Central memory CD4-positive, alpha-beta T cell (primary cell): ENCODE results near the gene SARDH.
A peak's percentile ranks its signal among the peaks of the same experiment; 100 is the strongest.

Experiments
- DNase-seq: peaks from one replicate; pipeline ENCODE4 v3.0.0; 2022

Gene SARDH

DNA sequence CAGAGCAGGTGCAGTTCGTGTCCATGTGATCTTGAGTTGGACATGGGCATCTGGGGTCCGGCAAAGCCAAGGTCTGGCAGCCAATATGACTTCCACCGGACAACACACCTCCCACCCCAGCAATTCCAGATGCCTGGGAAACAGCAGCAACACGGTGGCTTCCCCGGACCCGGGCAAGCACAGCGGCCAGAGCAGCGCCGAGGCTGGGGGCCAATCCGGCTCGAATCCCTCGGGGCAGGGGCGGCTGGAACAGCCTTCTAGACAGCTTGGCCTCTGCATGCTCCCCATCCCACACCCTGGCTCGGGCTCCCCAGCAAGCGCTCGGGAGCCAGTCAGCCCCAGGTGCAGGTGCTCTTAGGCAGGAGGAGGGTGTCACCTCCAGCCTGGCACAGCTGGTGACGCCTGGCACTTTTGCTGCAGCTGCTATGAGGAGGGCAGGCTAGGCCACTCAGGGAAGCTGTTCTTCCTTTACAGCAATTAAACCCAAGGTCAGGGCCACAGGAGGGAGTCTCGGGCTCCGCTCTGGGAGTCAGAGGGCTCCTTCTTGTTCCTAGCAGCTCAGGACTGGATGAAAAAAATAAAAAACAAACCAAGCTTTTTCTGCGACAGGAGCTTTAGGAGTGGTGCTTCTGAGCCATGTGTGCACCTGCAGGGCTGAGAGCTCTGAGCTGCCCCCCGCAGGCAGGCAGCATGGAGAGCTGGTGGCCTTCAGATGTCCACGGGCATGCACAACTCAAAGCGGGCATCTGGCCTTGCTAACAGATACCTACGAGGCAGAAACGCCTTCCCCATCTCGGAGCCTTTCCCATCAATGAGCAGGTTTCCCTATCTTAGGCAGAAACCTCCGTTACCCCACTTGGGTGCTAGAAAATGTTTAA lies 73.7 kb downstream of the SARDH start:
- no peak for DNase-seq

DNA sequence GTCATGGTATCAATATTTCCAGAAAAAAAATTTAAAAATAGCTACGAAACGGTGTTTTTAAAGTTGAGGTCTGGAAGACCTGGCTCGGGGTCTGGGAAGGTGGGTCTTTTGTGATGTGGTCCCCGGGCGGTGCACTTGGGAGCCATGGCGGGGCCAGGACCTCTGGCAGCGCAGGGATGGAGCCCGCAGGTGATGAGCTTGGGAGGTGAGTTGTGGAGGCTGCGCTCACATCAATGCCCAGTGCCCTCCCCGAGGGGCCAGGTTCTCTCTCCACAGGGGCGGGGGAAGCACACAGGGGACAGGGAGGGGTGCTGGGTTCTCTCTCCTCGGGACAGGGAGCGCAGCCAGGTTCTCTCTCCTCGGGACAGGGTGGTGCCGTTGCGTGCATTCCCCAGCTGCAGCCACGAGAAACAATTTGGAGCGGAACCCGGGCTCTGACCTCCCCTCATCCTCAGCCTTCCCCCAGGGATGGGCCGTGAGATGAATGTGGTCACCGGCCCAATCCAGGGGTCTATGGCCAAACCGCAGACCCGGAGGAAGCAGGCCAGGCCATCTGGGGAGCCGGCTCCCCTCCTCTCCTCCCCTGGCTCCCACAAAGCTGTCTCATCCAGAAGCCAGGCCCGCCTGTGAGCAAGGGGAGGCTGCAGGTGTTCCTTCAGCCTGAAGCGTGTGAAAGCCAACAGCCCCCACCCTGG lies 76.2 kb downstream of the SARDH start:
- no peak for DNase-seq

DNA sequence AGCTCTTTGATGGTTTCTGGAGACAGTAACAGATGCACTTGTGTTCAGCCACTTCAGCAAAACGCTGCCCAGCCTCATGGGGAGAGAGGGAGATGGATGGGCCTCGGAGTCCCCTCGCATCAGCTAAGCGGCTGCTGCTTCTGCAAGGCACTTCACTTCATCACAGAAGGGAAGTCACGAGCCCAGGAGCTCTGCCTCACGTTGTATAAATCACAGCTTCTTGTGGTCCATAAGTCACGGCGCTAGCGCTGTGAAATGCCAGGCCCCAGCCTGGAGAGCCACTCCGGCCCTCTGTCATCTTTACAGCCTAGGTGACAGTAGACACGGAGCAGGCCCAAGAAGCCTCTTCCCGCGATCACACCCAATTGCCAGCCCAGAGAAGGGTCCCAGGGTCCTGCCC lies 78.6 kb downstream of the SARDH start:
- no peak for DNase-seq

DNA sequence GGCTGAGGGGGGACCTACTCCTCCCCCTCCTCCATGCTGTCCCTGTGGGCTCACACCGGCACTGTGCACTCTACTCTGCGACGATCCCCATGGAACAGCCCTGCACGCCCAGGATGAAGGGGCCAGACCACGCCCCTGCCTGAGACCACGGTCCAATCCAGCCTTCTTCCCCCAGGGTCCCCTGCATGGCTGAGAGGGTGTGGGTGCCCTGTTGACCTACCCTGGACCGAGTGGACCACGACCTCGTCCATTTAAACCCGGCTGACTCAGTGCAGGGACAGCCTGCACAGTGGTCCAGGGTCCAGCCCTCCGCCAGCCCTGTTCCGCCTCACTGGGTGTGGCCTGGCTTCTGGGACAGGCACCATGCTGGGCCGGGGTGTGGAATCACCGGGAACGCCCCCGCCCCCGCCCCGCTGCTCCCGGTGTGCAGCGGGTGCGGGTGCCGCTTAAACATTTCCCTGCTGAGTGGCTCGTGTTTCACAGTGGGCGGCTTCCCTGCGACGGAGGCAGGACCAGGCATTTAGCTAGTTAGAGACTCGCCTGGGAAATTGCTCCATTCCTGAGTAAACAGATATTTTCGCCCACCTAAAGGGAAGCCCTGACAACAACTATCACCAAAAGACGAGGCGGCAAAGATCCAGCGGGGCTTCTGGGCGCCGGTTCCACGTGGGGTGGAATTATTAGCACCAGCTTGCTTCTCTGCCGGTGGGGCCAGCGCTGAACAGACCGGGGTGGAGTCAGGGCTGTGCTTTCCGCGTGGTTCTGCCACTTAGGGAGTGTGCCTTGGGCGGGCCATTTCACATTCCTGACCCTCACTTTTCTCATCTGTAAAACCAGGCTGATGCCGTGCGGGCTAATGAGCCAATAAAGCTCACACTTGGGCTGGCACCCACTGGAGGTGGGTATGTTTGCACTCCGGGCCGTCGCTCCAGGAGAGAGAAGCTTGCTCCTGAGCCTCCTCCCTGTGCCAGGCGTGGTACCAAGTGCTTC lies 79.4 kb downstream of the SARDH start:
- DNase-seq, result no peak

DNA sequence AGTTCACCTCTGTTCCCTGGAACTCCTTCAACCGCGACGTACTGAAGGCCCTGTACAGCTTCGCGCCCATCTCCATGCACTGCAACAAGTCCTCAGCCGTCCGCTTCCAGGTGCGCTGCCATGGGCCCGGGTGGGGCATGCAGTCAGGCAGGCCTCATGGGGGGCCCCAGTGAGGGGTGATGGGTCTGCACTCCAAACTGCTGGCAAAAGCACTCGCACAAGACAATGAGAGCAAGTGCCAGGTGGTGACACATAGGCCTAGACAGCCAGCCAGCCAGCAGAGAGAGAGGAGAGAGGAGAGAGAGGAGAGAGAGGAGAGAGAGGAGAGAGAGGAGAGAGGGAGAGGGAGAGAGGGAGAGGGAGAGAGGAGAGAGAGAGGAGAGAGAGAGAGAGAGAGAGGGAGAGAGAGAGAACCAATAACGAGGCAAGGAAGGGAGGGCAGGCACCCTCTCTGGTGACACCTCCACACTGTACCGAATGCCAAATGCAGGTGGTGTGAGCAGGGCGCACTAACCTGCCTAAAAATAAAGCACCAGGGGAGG lies 81.0 kb downstream of the SARDH start:
- no peak for DNase-seq

DNA sequence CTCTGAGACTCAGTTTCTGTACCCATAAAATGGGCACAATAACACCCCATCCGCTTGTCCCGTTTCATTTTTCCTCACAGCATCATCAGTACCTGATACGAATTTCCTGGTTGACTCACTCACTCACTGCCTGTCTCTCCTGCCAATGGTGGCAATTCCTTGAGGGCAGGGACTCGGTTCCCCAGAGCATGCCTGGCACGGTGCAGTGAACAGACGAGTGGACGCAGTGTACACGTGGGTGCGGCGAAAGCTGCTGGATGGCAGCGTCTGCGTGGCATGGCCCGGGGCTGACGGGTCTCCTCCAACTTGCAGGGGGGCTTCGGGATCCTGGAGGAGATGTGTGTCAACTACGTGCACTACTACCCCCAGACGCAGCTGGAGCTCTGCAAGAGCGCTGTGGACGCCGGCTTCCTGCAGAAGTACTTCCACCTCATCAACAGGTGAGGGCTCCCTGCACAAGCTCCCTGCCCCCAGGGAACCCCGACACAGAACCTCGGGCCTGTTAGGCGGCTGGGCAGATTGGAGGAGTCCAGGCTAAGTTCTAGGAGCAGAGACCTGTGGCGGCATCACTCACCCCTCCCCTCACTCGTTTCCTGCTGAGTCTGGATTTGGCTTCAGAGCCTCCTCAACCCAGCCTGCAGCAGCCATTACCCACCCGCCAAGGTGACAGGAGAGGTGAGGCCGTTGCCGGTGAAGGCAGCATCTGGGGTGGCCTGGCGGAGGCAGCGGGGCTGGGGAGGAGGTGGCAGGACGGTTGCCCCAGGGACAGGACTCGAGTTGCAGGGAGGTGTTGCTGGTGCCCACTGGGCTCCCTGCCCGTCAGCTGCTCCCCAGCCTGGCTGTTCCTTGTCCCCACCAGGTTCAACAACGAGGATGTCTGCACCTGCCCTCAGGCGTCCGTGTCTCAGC lies 81.7 kb downstream of the SARDH start:
- peak; percentile 29 for DNase-seq

DNA sequence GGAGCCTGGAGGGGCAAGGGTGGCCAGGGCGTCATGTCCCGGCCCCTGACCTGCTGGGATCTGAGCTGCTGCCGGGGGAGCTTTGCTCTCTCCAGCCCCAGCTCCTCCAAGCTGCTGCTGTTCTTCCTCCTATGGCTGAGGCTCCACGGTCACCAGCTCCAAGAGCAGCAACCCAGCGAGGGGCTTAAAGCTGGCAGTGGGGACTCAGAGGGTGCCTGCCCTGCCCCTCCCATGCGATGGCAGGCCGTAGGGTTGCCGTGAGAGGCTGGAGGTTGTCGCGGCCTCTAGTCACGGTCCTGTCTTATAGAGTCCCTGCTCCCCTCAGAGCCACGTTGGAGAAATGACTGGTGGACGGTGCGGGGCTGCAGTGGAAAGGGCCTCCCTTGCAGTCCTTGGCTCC lies 82.5 kb downstream of the SARDH start:
- DNase-seq, result no peak

DNA sequence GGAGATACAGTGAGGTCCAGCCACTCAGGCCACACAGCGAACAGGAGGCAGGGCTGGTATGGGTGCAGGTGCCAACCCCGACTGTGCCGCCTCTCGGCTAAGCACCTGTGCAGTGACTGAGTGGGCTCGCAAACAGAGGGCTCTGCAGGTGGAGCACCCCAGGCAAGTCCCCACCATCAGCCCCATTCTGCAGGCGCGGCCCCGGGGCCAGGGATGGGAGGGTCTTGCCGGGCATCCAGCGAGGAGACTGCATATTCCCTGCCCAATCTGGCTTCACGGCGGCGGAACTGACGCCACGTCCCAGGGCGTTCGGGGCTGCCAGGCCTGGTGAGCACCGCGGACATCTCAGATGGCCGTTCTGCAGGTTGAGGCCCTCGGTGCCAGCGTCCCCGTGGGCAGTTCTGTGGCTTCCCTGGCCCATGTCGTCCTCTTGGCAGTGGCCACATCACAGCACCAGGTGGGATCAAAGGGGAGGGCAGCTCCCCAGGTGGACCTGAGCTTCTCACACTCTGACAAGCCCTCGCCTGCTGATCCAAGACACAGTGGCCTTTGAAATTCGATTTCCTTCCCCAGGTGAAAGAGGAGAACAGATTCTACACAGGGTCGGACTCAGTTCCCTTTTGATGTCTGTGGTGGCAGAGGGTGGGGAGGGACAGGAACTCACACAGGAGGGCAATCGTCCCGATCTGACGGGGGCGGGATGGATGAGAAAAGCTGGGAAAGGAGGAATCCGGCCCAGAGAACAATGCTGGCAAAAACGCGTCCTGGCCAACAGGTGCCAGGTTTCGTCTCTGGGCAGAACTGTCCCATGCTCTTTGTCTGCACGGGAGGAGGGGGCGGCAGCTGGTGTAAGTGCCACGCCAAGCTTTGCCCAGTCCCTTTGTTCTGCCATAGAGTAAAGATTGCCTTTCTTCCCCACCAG lies 83.2 kb downstream of the SARDH start:
- DNase-seq, result no peak

DNA sequence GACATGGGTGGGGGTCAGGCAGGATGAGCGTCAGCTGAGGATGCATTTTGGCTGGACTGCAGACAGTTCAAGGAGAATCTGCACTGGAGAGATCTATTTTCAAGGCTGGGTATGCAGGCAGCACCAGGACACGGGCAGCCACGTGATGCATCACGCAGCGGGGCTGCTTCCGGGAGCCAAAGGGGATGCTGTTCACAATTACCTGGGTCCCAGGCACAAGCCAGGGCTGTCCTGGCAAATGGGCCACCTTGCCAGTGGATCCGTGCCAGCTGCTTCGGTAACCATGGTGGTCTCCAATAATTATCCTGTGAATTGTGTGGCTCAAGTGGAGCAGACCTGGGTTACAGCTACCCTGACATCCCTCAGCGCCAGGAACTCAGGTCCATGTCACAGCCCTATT lies 84.5 kb downstream of the SARDH start:
- DNase-seq, result no peak

DNA sequence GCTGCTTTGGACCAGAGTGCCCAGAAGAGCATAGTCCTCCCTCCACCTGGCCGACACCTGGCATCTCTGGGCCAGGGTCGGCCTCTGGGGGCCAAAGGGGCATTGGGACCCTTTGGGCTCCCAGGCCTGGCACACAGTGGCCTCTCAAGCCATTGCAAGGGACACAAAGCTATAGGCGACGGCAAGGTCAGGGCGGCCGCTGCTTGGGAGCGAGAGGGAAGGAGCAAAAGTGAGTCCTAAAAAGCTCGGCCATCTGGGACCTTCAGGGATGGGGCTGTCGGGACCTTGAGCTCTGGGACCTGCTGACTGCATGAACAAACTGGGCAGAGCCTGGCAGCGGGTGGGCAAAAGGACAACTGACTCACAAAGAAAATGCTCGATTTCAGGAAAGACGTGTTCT lies 88.1 kb downstream of the SARDH start:
- DNase-seq, result no peak

DNA sequence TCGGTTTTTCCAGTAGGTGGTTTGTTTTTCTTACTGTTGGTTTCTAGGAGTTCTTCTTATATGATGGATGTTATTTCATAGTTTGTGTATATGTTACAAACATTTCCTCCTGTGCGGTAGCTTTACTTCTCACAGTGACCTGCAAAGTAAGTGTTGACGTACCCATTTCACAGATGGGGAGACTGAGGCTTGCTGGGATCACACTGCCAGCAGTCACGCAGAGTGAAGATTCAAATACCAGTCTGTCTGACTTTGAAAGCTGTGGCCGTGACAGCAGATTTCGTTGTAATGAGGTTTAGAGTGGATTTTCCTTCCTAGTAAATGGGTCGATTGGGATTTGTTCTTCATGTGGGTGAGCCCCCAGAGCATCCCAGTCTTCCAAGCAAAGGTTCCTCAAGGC lies 89.0 kb downstream of the SARDH start:
- no peak for DNase-seq

DNA sequence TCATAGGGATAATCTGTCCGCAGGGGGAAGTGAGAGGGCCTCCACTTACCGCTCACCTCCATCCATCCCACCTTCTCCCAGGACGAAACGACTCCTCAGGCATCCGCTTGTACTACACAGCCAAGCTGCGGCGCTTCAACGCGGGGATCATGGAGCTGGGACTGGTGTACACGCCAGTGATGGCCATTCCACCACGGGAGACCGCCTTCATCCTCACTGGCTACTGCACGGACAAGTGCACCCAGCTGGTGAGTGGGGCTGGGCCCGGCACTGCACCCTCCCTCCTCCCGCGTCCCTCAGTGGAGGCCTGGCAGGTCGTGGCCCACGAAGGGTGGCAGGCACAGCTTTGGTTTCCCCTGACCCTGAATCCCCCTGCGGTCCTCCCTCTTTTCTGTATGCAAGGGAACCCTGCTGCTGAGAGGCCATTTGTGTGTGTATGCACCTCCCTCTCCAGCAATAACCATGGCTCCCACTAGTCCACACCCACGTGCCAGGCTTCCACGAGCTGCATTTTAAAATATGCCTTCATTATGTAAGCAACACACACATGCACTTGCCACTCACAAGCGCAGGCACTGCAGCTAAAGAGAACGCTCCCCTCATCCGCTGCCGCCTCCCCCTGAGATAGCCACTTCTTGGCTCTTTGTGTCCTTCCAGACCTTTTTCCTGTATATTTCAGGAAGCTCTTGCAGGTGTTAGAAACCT lies 90.2 kb downstream of the SARDH start:
- DNase-seq, result no peak

DNA sequence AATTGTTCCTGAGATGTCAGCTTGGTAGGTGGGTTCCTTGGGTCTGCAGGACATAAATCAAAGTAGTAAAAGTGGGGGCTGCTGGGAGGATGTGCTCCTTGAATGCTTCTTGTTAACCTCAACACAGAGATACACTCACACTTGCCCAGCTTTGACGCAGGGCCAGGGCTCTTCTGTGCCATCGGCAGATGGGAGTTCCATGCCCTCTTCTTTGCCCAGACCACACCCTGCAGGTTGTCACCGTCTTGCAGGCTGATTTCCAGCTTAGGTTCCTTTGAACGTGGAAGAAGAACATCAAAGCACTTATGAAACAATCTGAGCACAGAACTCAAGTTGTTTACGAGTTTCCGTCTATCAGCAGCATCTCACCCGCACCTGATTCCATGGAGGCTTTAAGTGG lies 91.0 kb downstream of the SARDH start:
- no peak for DNase-seq

DNA sequence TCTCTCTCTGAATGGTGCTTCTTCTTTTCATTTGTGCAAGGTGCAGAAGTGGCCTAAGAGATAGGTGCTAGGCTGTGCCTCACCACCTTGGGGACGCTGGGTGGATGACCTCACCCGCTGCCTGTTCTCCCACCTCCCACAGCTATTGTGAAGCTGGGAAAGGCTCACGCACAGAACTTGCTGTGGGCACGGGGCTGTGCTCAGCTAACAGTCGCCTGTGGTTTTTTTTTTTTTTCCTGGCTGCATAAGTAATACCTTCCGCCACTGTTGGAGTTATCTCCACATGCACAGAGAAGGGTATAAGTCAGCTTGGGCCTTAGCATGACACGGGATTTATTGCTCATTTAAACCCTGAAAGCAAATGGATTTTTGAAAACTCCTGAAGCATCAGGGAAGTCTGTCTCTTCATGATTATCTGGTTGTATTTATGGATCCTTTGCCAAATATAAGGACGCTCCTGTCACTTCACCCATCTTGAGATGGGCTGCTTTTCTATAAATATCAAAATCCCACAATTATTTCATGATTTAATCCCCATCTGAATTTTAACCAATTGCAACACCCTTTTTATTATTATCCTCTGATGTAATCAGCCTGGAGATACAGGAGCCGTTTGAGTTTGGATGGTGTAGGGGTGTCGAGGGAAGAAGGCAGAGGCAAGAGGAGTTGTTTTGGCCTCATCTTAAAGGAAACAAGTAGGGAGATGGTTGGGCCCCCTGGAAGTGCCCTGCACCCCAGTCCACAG lies 93.0 kb downstream of the SARDH start:
- DNase-seq, result no peak

DNA sequence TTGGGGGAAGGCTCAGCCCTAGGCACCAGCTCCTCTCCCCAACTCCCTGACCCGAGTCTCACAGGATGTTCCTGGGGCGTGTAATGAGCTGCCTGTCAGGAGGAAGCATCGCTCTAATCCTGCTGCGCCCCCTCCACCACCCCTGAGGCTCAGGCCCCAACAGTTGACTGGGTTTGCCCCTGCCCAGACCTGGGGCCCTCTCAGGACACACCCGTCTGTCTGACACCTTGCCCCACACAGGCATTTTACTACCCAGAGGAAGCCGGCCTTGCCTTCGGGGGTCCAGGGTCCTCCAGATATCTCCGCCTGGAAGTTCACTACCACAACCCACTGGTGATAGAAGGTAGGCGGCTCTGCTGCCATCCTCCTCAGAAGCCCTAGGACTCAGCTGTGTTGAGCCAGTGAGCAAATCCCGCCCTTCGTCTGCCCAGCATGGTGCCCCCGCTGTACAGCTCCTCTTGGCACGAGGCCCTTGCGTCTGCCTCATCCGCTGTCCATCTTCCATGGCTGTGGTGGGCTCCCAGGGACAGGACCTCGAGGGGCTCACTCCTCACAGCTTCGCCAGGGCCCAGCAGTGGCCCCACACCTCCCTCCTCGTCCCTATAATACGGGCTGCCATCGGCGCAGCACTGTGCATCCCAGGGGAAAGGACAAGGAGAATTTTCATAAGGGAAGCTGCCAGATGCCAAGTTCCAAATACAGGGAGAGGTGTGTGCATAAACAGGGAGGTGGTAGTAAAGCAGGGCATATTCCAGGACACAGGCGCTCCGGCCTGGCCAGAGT lies 94.0 kb downstream of the SARDH start:
- DNase-seq, result no peak

DNA sequence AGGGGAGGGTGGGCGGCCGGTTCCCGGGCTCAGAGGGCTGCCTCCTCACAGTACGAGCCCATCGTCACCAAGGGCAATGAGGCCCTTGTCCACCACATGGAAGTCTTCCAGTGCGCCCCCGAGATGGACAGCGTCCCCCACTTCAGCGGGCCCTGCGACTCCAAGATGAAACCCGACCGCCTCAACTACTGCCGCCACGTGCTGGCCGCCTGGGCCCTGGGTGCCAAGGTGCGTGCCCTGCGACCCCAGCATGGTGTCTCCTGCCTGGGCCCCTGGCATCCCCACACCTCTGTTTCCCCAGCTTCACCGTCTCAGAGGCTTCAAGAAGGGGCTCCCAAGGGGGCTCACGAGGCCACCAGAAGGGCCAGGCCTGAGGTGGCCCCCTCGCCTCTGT lies 94.8 kb downstream of the SARDH start:
- DNase-seq, result no peak

DNA sequence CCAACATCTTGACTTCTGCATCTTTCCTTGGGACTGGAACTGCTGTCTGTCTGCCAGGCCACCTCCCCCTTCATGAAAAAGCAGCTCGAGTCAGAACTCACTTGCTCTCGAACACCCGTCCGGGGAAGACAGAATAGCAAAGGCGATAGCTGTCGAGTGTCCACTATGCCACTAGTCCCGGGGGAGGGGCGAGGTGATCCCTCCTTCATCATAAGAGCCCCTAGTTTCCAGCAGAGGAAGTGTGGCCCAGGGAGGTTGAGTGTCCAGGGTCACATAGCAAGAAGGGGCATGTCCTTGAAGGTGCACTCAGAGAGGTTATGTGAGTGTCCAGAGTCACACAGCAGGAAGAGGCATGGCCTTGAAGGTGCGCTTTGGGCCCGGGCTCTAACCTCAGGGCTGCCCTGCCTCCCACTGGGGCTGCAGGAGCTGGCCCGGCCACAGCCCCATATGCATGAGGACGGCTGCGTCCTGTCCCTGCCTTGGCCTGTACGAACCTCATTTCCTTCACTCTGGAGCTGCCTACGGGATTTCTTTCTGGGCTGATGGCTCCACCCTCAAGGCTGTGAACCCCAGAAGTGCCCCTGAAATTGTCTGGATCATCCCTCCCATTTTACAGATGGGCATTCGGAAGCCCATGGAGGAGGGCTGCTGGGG lies 95.3 kb downstream of the SARDH start:
- no peak for DNase-seq
